Measurements from ENCODE around the gene EBF3.

Gene EBF3

DNA sequence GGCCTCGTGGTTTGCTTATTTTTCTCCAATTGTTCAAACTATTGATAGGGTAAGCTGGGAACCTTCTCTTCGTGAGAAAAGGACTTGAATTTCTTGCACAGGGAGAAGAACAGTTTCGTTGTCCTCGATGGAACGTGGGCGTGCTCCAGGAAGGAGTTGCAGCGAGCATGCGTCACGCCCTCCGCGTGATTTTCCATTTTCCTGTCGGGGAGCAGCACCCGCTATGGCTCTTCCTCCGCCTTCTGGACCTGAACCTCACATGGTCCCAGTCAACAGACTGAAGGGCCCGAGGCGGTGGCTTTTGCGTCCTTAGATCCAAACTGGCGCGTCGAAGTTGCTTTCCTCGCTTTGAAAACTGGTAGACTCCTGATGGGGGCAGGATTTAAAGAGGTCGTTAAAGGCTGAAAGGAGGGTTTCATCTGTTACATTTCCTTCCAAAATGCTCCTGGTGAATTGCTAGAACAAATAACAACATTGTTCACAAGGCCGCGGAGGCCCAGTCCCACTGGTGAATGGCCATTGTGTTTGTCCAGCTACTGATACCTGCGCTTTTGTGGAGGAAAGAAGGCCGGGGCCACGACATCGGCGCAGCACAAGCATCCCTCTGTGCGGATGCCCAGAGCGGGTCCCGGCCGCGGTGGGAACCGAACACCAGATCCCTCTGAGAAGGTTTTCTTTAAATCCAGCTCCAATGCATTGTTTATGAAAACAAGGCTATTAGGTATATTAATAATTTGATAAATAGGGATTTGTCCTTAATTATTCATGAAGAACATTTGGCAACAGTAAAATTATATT, 75.9 kb downstream of the EBF3 start:
- DNase-seq: no peak

DNA sequence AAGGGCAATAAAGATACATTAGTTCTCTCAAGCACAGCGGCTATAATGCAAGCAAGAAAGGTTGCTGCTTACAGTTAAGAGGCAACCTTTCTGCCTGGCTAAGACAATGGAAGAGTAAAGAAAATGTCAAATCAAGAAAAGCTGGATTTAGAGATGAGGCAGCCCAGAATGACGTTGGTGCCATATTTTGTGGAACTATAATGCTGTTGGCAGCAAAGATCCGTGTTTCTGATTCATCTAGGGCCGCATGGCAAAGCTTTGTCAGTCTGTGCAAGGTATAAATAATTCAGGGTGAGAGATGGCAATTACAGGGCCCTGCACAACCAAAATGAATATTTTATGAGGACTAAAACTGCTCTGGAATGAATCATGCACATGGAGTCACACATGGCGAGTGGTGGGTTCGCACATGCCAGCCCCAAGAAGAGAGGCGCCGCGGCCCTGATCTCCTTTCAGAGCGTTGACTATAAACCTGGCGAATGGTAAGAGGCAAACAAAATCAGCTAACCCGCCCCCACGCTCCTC, 76.6 kb downstream of the EBF3 start:
- no peak for DNase-seq

DNA sequence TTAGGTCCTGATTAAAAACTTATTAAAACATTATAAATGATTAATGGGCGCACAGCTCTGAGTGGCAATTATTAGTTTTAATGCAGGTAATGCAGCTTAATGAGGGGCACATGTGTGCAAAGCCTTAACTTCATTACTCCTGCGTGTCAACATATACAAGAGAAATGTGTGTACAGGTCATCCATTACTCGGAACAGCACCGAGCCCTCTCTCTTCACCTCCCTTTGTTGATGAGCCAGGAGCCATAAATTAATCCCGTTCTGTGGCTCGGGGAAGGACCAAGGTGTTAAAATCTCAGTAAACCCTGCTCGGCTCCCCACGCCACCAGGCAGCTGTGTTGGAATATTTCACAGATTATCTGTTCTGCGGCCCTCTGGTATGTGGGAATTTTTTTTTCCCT, 77.8 kb downstream of the EBF3 start:
- peak; percentile 11 for DNase-seq

DNA sequence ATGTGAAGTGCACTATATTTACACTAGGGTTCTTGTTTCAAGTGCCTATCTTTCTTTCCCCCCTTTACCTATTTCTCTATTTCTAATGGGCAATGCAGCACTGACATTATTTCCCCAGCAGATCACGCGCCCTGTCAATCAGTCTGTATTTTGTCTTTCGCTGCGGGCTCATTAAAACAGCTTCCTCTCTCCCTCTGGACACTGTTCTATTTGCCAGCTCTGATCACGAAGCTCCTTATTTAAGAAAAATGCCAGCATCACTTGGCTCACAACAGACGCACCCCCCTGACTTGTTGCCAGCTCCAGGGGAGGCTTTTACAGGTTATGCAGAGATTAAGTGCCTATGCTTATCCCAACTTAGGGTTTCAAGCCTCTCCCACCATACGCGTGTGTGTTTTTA, 78.5 kb downstream of the EBF3 start:
- DNase-seq: no peak

DNA sequence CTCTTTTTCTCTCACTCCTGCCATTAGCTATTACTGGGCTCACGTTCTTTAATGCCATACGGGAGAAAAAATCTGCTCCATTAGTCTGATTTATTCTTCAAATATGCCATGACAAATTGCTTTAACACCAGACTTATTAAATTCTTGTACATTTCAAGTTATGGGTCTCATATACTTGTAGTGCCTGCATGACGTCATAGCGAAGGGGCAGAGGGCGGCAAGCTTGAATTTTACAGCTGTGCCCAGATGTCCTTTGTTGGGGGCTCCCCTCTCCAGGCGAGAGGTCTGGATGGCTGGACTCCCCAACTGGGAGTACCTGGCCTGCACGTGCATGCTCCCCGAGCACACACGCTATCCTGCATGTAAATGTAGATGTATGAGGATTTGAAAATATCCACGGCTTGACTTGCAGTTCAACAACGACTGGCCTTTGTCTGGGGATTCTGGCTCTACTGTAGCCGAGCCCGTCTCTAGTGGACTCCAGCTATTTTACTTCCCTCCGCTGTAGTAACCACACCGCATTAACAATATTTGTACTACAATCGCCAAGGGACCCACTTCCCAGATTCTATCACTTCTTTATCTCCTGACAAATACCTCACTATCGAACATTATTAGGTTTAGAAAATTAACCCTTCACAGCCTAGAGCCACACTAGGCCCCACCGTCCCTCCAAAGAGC, 79.5 kb downstream of the EBF3 start:
- DNase-seq: no peak

DNA sequence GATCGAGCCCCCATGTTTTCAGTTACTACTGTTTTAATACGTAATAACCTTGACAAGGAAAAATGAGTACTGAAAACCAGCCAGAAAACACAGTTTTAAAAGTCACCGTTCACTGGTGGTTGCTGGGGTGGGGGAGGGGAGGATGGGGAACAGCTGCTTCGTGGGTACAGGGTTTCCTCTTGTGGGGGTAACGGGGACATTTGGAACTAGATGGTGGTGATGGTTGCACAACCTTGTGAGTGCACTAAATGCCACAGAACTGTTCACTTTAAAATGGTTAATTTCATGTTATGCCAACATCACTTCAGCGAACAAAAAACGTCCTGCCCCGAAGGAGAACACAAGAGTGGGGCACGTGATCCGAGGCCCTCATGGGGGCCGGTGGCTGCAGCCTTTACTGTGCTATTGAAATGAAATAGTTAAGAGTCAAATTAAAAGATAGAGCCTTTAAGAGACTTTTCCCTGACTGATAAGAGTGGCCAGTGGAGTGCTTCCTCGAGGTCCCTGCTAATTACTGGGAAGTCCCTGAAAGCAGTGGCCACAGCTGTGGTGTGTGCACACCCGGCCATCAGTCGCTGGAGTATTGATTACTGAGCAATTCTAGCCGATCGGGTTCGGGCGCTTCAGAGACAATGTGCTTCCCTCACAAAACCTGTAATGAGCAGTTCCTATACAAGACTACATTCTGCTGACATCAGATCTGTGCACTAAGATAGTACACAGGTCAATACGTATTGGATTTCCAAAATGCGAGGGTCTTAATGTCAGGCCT, 80.3 kb downstream of the EBF3 start:
- no peak for DNase-seq

DNA sequence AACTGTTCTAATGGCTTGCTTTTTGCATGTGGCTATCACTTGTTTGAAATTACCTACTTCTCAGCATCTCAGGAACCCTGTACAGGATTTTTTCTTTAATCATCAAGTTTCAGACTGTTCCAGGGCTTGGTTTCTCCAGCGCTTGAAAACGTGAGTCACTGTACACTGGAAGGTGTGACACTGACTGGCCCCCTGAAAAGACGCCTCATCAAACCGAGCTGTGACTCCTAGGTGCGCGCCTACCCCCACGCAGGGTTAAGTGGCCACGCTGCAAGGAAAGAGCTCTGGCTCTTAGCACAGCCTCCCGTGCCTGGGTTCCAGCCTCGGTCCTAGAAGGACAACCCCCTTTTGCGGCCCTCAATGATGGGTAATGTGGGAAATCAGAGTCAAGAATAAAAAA, 81.0 kb downstream of the EBF3 start:
- DNase-seq: no peak

DNA sequence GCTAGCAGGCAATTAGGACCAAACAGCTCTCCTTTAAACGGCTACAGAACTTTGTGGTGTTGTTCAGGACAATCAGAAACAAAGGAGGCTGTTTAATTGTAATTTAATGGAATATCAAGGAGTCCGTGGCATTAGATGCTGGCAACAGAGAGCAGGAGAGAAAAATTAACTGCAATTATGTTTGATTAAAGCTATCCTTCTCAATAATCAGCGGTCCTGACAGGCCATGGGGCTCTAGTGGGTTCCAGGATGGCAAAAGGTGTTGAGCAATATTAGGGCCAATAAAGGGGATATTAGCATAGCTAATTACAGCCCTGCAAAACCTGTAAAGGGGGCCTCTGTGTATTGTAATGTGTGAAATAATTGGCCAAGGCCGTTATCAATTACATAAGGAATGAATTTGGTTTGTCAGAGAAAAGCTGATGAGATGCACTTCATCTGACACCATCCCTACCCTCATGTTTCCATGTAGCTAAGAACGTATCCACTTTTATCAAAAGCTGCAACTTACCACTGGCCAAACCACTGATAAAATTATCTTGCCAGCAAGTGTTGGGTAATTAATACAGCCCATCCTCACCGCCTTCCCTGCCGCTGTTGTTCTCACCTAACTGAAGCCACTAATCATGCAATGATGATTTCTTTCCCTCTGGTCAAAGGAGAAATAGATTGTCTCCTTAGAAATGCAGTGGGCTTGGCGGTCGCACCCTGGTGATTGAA, 81.6 kb downstream of the EBF3 start:
- DNase-seq: no peak

DNA sequence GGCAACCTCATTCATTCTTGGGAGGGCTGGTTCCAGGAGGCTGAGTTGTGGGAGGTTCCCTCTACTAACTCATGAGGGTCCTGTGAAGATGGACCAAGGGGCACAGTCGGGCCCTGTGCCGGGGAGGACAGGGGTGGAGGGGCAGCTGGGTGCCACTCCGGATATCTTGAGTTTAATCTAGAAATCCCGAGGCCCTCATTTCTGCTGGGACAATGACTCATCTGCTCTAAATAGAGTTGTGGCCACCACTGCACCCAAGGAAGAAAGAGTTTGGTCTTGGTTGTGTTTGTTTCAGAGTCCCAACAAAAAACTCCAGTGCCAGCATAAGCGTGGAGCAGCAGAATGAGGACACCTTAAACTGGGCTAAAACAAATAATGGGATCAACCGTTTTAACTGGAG, 82.4 kb downstream of the EBF3 start:
- DNase-seq: no peak

DNA sequence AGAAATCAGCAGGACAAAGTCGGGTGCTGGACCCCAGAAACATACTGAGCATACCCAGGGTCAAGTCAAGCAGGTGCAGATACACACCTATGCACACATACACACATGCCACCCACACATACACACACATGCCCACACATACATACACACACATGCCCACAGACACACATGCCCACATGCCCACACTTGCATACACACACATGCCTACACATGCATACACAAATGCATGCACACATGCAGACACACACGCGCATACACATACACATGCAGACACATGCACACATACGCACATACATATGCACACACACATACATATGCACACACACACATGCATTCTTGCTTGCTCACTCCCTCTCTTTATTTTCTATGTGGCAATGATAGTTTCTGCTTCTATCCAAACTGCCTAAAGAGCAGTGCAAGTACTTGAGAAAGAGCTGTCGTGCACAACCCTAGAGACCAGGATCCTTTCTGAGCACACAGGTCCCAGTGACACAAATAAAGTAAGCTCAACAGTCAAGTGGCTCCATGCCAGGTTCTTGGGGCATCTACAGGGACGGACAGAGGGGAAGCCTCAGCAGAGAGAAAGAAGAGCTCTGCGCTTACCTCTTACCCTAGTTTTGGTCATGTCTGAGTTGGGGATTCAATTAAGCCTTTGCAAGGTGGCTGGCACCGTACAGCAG, 83.7 kb downstream of the EBF3 start:
- no peak for DNase-seq

DNA sequence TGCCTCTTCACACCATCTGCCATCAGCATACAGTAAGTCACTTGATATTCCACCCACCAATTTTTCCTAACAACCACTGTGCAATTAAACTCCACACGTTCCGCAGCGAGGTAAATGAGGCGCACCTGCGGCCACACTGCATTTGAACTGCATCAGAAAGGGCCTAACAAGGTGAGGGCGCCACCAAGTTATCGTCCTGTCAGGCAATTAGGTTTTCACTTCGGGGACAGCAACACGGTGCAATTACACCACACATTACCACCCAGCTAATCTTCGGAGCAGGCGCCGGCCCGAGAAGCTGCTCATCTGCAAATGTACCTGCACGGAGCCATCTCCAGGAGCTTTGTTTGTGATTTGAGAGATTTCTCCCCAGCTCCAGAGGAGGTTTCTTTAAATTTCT, 84.4 kb downstream of the EBF3 start:
- no peak for DNase-seq

DNA sequence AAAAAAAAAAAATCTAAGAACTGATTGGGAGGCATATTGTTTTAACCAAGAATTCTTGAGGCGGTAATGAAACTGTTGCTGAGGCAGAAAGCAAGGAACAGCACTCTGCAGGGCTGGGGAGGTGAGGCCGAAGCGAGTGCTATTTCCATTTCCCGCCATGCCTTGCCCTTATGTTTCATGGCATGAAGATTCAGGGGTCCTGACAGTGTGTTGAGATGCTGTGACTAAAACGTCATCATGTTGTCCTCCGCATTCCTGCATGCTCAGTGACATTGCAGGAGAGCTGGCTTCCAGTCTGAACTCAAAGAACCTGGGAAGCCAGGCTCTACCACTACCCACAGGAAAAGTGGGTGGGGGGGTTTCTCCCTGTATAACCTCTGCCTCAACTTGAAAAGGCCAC, 85.2 kb downstream of the EBF3 start:
- DNase-seq: no peak

DNA sequence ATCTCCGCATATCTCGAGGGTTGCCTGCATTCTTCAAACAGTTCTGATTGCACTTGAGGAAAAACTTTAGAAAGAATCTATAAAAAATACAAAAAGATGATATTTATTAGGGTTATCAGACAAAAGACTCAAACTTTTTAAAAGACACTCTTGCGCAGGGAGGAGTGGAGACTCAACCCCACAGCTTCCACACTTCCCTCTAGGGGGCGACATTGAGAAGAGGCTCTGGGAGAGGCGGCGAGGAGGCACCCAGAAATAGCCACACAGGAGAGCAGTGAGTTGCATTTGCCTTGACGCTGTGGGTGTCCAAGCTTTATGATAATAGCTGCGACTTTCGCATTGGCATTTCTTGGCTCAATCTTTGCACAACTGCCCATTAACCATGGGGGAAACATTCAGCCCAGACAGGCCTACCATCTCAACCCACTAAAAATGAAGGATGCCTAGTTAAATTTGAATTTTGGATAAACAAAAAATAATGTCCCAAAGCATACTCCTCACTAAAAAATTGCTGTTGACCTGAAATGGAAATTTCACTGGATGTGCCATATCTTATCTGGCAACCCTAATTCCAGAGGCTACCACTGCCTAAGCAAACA, 86.2 kb downstream of the EBF3 start:
- no peak for DNase-seq

DNA sequence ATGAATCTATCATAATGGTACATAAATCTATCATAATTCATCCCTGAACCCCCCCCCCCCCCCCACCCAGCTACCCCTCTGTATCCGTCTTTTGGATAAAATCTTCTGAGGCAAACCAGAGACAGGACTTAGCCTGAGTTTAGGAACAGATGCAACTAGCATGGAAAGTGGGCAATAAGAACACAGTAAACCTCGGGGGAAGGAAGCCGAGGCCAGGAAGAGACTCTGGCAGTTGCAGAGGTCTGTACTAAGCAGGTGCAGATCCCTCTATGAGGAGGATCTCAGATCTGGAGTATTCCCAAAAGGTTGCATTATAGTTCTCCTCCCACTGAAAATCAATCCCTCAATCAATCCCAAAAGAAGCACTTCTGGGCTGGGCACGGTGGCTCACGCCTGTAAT, 87.2 kb downstream of the EBF3 start:
- DNase-seq: no peak

DNA sequence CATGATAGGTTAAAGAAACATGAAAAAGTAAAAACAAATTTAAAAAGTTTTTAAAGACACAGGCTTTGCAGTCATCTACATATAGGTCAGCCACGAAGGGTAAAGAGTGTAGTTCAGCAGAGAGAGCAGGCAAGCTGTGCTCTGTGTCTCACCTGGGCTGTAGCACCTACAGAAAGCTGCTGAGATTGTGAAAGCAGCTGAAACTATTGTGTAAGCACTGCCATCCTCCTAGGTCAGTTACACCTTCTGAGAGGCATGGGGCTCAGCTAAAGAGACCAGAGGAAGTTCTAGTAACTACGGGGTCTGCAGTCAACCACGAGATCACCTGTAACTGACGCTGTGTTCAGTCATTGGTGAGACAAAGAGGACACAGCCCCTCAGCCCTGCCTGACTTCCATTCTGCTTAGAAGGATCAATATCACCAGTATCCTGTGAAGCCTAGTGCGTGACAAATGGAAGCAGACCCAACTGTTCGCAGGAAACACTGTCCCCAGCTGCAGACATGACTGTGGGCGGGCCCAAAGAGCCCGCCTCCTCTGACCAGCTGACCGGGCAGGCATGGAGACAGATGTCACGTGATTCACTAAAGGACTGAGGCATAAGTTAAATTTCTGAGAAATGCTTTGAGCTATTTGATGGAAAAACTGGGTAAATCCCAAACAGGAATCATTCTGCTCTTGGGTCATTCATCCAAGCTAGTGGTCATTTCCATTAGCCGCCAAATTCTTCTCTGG, 87.9 kb downstream of the EBF3 start:
- DNase-seq: no peak

DNA sequence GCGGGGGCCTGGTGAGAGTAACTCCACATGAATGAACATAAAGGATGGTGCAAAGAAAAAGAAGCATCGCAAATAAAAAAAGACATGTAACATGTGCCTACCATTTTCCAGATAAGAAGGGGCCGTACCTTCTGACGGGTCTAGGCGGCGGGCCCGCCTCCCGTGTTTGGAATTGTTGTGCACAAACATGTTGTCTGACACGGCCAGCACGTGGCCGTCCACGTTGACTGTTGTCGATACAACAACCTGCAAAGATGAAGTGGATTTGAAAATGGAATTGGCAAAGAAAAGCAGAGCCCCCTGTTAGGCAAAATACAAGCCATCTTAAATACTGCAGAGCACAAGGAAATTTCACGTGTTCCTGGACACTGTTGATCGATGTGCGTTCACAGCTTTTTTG, 90.7 kb downstream of the EBF3 start:
- no peak for DNase-seq

DNA sequence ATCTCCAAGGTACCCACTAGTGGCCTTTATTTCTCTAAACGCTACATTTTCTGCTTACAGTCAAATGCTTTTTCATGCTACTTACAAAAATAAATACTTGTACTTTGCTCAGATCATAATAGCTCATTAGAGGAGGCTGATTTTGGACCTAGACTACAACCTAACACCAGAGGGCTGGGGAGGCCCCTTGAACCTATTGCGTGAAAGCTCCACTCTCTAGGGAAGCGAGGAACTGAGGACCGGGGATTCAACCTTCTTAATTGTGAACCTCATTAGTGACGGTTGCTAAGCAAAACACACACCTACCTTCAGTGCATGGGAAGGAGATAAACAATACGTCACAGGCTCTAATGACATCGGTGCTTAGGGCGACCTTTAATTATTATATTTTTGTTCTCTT, 92.1 kb downstream of the EBF3 start:
- no peak for DNase-seq

DNA sequence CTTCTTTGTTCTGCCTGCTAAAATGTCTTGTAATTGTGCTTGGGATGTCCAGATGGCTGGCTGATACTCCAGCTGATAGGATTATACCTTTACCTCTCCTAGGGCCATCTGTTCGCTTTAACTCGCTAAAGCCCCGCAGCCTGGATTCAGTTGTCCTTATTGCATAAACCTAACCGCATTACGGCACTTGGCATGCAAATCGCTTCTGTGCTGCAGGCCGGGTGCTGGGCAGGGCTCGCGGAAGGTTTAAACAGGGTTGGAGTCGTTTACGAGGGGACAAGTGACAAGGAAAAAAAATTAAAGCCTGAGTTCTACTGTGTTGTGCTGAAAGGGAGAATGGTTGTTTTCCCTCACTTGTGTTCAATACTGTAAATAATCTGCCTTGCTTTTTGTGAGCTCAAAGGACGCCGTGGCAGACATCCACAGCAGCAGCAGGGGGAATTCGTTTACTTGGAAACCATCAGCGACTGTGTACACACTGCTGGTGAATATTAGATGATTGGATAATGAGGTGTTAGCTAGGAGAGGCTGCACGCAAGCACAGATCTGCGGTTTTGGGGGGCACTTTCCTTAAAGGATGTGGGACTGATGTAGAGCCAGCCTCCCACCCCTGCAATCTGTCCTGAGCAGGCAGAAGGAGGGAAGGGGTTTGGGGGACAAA, 93.0 kb downstream of the EBF3 start:
- peak; percentile 41 for DNase-seq

DNA sequence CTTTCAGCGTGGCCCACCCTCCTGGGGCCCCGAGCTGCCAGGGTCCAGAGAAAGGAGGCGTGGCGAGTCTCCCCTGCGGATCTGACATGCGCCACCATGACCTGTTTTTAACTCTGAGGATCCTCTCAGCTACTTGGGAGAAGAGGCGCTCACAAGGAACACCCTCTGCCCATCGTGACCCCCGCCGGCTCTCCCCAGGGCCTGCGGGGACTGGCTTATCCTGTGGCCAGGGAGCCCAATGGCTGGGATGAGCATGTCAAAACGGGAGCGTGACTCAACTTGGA, 93.7 kb downstream of the EBF3 start:
- DNase-seq: no peak

DNA sequence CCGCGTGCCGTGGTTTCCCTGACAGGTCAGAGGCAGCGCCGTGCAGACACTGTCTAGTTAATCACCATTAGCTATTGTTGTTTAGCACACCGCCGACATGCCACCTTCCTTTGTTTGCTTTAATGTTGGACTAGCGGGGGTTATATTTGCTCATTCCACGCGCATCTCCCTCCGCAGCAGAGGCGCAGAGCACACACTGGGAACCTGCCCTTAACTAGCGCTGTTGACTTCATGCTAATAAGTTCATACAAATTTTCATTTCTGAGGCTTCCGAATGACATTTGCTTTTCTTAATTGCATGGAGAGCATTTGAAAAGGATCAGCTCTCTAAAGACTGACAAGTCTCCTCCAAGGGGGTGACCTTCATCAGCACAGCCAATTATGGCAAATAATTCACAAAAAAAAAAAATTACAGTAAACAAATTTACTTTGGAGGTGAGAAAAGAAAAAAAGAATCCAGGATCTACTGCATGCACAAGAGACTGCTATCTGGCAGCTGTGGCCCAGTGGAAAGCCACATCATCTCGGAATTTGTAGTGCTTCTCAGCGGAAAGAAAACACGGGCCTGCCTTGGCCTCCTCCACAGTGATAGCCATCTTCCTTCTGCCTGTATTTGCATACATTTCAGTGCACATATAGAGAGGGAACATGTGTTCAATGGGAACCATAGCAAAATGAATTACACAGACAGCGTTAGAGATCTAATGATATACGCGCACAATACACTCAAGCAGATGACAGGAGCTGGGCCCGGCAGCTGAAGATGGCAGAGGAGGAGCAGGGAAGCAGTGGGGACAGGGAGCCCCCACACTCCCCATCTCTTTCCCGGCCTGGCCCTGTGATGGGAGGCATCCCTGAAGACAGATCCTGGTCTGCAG, 94.2 kb downstream of the EBF3 start:
- DNase-seq: no peak

Data from fibroblast of upper back skin (primary cell).